GM19351 (cell line): ENCODE measurements around the gene DNAAF5.

Experiments used
- ATAC-seq: cut with Tn5 transposase; IDR thresholded peaks from one replicate; pipeline ENCODE4 v1.9.1; 2021; ENCODE audit warnings: mild to moderate bottlenecking, moderate library complexity; ENCODE audit not compliant: unreplicated experiment

DNAAF5 gene

DNA sequence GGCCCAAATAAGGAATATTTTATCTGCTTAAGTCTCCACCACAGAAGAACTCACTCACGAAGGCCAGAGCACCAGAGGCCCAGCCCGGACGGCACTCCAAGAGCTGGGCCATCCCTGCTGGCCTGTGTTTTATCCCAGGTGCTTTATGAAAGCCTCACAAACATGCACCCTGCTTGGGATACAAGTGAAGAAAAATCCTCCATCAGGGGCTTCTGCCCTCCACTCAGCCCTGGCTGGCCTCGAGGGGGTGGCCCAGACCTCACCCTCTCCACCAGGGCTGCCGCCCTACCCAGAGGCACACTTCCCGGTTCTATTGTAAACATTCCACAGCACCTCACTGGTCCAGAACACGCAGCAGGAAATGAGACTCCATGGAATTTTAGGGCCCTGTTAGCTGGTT is 19.8 kb upstream of the DNAAF5 start:
- no peak for ATAC-seq

DNA sequence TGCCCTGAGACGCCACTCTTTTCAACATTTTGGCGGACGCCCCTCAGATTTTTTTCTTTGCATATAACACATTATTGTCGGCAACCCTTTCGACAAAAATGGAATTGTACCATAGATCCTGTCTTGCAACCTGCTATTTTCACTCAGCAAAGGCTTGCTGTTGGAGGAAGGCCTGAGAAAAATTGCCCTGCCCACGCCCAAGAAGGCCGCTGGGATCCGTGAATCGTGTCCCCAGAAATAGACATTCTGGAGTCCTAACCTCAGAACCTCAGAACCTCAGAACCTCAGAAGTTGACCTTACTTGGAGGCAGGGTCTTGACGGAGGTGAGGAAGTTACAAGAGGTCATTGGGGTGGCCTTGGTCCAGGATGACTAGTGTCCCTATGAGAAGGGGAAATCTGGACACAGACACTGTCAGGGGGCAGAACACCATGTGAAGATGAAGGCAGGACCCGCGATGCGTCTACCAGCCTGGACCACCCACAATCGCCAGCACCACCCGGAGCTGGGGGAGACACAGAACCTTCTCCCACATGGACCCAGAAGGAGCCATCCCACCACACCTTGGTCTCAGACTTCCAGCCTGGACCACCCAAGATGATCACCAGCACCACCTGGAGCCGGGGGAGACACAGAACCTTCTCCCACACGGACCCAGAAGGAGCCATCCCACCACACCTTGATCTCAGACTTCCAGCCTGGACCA is 19.1 kb upstream of the DNAAF5 start:
- no peak for ATAC-seq

DNA sequence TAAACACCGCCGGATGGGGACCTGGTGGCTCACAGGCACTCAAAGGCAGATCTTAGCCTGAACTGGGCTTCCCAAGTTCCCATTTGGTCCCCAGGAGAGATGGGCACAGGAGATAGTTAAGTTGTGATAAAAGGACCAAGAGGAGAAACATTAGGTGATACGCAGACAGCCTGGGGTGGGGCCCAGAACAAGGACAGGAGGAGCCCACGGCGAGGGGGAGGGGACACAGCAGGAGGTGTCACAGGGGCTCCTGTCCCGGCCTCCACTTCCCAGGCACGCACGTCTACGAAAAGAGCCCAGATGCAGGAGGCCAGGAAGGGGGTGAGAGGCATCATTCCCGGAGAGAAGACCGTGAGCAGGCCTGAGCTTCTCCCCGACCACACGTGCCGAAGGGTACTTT is 16.3 kb upstream of the DNAAF5 start:
- no peak for ATAC-seq

DNA sequence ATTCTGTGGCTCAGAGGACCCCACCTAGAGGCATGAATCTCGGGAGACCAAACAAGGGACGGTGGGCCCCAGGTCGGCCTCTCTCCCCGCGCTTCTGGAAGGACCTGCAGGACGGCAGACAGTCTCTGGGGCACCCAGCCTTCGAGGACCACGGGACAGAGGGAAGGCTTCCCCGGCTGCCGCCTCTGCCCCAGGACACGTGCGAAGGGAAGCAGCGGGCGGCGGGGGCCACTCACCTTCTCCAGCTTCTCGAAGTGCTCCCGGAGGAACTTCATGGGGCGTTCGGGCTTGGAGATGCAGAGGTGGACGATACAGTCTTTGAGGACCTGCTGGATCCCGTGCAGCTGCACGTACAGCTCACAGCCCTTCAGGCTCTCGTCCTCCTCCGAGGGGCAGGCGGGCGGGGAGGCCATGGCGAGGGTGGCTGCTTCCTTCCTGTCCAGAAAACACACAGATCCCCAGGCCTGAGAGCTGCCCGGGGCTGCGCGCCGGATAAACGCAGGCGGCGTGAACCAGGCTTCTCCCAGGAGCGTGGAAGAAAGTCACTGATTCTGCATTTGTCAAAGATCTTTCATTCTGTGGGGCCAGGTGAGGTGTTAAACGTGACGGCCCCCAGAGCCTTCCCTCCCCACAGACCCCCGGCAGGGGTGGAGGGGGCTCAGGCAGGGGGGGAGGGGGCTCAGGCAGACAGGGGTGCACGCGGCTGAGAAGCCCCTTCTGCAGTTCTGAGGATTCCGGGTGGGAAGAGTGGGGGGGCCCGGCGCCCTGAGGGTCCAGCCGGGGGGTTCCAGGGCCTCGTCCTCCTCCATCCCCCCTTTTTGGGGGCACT is 15.2 kb upstream of the DNAAF5 start:
- ATAC-seq, result no peak

DNA sequence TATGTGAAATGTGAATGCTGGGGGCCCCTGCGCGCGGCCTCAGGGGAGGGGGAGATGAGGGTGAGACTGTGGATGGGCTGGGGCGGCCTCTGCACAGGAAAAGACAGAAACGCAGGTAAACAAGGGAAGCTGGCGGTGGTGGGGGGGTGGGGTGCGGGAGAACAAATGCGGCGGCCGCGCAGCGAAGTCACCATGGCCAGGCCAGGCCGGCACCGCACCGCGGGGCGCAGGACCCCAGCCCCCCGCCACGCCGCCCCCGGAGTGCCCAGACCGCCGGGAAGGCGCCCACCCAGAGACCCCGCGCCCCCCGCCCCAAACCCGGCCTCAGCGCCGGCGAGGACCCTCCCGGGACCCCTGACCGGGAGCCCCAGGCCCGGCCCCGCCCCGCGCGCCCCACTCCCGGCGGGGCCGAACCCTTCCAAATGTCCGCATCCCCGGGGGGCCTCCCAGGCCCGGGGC is 14.5 kb upstream of the DNAAF5 start:
- no peak for ATAC-seq

DNA sequence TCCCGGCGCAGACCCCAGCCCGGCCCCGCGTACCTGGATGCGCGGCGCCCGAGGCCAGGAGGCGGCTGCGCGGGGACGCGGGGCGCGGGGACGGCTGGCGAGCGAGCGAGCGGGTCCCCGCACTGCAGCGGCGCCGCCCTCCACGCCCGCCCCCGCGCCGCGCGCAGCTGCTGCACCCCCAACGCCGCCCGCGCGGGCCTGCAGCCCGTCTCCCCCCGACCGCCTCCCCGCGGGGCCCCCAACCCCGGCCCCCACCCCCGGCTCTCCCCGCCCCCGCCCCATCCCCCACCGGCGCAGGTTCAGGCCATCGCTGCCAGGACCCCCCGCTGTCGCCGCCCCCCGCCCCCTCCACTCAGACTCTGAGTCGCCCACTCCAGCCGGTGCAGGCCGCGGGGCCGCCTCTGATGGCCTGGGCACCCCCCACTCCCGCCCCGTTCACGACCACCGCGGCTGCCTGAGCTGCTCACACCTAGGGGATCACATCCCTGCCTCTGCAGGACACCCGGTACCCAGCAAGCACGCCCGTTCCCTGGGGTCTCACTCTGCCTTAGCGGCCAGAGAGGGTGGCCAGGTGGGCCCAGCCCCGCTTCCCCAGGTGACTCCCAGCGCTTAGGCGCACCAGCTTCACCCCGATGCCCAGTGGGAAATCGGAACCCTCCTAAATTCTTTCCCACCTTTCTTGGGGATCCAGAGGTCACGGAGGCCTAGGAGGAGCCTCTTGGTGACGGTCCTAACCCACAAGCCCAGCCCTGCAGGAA is 13.9 kb upstream of the DNAAF5 start:
- no peak for ATAC-seq

DNA sequence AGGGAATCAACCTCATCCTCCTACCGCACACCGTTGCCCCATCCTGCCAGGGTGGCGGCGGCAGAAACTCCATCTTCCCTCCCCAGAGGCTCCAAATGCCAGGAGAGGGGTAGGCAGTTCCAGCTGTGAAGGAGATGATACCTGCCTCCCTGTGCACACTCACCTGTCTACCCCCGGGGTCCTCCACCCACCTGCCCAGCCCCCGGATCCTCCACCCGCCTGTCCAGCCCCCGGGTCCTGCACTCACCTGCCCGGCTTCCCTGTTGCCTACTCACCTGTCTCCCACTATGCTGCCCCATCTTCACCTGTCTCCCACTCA is 13.4 kb upstream of the DNAAF5 start:
- no peak for ATAC-seq

DNA sequence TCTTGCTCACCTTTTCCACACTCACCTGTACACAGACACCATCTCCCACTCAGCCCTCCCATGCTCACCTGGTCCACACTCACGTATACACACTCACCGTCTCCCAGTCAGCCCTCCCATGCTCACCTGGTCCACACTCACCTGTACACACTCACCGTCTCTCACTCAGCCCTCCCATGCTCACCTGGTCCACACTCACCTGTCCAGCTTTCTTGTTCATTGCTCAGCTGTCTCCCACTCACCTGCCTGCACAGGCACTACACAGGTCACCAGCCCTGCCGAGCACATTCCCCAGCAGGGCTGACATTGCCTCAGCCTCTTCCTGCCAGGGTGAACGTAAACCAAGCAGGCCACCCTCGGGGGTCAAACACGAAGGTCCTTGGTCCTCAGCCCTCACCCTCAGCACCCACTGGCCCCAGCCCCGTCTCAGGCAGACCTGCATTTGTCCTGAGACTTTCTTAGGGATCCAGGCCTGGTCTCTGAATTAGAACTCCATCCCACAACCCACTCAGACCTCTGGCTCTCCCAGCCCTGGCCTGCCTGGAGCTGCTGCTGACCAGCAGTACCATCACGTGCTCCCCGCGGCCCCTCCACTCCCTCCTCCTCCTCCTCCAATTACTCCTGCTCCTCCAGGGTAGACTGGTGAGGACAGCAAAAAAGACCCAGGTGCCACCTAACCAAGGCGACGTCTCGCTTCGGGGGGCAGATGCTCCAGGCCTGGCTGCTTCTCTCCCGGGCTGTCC is 12.8 kb upstream of the DNAAF5 start:
- ATAC-seq, result no peak

DNA sequence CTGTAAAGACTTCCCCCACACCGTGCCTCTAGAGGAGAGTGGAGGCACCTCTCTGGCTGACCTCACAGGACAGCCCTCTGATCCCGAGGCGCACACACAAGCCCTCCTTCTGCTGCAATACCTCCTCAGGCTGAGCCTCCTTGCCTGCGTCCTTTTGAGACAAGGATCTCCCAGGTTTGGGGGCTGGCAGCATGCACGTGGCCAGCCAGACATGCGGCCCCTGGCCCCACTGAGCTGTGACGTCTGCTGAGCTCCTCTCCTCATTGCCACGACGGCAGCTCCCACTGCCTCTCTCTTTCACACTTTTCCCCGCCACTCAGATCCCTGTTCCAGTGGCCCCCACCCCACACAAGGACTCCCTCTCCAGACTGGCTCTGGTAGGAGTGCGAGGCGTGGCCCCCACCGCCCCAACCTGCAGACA is 12.2 kb upstream of the DNAAF5 start:
- ATAC-seq, result no peak

DNA sequence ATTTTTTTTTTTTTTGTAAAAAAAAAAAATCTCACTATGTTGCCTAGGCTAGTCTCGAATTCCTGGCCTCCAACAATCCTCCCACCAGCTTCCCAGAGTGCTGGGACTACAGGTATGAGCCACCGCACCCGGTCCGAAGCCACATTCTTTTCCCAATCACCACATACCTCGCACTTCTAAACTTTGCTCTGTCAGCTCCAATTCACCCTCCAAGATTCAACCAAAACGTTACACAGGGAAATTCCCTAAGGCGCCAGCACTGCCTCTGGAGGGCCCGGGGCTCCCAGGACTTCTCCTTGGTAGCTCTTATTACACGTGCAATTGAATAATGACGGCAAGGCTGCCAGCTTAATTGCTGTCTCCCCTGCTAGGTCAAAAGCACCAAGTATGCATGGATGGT is 10.3 kb upstream of the DNAAF5 start:
- ATAC-seq, result no peak

DNA sequence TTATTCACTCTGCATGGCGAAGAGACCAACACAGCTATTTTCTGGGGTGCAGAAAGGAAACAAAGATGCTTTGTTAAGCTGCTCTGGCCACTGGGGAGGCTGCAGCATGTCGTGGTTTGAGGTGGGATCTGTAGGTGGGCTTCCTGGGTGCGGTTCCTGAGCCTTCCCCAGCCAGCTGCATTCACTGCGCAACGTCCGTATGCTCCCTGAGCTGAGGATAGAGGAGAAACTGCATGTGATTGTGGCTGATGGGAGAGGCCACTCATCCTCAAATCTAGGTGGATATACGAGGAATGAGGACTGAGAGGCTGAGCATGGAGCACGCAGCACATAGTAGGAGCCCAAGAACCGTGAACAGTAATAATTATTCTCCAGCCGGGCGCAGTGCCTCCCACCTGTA is 9.9 kb upstream of the DNAAF5 start:
- ATAC-seq, result no peak

DNA sequence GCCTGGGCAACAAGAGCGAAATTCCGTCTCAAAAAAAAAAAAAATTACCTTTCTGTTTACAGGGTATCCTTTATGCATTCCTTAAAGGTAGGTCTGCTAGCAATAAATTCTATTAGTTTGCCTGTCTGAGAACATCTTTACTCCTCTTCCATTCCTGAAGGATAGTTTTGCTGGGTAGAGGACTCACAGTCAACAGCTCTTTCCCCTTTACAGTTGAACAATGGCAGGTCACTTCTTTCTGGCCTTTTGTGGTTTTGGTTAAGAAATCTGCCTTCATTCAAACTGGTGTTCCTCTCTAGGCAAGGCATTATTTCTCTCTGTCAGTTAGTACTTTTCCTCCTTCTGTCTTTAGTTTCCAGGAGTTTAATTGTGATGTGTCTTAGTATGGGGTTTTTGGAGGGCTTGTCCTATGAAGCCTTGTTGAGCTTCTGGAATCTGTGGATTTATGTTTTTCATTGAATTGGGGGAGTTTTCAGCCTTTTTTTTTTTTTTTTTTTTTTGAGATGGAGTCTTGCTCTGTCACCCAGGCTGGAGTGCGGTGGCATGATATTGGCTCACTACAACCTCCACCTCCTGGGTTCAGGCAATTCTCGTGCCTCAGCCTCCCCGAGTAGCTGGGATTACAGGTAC is 4.8 kb upstream of the DNAAF5 start:
- ATAC-seq, result no peak

DNA sequence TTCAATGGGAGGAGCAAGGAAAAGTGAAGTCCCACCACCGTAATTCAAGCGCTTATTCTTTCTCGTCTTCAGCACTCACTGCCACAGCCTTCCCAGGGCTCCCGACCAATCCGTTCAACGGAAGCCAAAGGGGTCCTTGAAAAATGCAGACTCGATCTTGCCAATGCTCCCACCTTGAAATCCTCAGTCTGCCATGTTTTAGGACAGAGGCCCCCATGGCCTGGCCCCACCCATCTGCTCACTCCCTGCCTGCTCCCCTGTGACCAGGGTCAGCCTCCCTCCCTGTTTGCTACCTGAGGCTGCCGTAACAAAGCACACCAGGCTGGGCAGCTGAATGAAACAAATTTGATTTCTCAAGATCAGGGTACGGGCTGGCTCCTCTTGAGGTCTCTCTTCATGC is 3.0 kb upstream of the DNAAF5 start:
- no peak for ATAC-seq

DNA sequence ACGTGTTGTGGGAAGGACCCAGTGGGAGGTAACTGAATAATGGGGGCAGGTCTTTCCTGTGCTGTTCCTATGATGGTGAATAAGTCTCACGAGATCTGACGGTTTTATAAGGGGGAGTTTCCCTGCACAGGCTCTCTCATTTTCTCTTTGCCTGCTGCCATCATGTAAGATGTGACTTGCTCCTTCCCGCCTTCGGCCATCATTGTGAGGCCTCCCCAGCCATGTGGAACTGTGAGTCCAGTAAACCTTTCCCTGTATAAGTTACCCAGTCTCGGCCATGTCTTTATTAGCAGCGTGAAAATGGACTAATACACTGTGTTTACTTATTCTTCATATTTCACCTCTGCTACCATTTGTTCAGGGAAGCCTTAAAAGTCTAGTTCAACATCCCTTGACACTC is 2.2 kb upstream of the DNAAF5 start:
- no peak for ATAC-seq

DNA sequence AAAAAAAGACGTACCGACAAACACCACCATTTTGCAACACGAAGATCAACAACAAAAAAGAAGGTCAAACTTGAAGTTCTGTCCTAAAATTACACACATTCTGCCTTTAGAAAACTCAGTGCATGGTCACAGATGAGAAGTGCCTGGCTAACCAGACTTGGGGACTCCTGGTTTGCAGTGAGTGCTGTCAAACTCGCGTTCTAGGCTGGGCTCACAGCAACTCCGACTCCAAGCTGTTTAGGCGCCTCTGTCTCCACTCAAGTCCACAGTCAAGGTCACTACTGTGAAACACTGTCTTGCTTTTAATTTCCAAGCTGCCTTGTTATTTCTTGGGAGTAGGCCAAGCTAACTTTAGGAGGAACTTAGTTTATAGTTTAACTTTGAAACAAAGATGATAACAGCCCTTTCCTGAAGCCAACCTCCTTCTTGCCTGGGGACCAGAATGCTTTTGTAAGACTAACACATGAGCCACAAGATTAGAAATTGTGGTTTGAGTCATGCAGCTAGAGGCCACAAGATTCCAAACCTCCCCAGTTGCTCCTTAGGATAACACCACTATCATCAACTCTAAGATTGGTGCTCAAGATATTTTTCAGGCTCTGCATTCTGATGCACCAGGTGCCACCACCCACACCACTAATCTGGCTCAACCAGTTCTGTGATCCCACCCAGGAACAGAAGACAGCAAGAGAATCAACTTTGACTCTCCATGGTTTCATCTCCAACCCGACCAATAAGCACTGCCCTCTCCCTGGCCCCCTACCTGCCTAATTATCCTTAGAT is 1.1 kb upstream of the DNAAF5 start:
- ATAC-seq, result no peak

DNA sequence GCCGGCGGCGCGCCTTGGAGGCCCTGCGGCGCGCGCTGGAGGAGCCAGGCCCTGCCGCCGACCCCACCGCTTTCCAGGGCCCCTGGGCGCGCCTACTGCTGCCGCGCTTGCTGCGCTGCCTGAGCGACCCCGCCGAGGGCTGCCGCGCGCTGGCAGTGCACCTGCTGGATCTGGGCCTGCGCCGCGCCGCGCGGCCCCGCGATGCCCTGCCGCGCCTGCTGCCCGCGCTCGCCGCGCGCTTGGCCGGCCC is 280 bp downstream of the DNAAF5 start:
- ATAC-seq, result peak; percentile 21

DNA sequence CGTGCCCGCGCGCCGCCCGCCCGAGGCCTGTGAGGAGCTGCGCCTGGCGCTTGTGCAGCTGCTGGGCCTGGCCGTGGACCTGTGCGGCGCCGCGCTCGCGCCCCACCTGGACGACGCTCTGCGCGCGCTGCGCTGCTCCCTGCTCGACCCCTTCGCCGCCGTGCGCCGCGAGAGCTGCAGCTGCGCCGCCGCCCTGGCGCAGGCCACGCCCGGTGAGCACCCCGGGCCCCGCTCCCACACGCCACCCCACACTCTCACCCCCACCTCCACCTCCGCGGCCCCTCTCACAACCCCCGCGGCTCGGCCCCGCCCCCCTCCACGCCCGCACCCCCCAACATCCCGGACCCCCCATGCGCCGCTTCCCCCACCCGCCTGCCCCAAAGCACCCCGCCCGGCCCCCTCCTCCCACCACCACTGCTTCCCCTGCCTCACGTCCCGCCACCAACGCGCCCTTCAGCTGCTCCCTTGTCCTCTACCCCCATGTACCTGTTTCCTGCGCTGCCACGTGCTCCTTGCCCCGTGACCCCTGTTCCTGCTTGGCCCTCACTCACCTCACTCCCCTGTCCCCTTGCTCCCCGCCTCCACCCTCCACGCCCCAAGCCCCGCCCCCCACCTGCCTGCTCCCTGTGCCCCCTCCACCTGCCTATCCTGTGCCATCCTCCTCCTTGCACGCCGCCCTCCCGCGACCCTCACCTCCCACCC is 756 bp downstream of the DNAAF5 start, which contains the start of gene PRKAR1B:
TSS of gene PRKAR1B (minus strand) at position 178 of the 702 bp plus-strand sequence. CDS start 15,776 bp downstream, outside the sequence.
- ATAC-seq, result peak; percentile 53

DNA sequence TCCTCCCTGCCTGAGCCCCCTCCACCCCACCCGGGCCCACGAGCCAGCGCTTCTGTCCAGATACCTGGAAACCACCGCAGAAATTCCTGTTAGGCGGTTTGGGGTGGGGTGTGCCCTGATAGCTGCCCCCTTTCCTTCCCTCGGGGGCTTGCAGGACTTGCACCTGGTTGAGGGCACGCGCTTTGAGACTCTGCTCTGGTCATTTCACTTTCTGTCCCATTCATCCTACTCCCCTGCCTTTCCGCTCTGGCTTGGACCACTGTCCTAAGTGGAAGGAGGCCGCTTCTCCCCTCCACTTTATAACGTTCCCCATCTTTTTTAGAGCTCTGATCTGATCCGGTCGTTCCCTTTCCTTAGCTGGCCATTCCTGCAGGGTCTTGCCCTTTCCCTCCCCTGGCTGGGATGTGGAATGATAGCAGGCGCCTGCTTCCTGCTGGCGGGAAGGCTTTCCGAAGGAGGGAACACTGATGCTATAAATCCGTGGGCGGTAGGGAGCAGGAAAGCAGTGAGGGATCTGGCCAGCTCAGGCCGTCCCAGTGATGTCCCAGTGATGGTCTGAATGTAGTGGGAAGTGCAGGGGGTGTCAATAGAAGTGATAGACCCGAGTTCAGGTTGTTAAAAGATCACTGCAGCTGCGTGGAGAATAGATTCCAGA is 1.4 kb downstream of the DNAAF5 start:
- no peak for ATAC-seq

DNA sequence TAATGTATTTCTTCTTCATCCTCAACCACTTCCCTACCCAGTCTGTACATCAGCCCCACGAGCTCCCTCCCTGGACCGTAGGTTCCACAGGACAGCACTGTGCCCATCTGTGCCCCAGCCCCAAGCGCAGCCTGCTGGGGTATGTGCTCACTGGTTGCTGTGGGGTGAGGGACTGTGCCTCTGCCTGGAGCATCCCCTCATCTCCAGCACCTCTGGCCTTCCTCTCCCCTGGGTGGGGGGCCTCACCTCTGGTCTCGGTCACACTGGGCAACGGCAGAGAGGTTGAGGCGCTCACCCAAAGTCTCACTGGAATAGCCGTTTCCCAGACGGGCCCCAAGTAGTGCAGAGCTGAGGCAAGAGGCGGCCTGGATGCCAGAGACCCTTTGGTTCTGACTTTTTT is 2.1 kb downstream of the DNAAF5 start:
- no peak for ATAC-seq
